HEK293T (cell line): Measurements from ENCODE around the gene BTBD1.

Experiments
- FOXA1 ChIP-seq: fragments of 450-650 bp; IDR thresholded peaks from 2 replicates; pipeline ENCODE4 v1.6.1; 2016; ENCODE audit warnings: mild to moderate bottlenecking
- FOXM1 ChIP-seq: fragments of 450-650 bp; IDR thresholded peaks from 2 replicates; pipeline ENCODE4 v1.6.1; 2017; ENCODE audit warnings: mild to moderate bottlenecking, borderline replicate concordance
- SP1 ChIP-seq: fragments of 450-650 bp; IDR thresholded peaks from 2 replicates; pipeline ENCODE4 v1.6.1; 2017
- ZNF384 ChIP-seq: fragments of 450-650 bp; IDR thresholded peaks from 2 replicates; pipeline ENCODE4 v1.6.1; 2016
- TF ChIP-seq, protein P1 (sequence below): fragments of 450-650 bp; IDR thresholded peaks from 2 replicates; pipeline ENCODE4 v1.6.1; 2016

DNA sequence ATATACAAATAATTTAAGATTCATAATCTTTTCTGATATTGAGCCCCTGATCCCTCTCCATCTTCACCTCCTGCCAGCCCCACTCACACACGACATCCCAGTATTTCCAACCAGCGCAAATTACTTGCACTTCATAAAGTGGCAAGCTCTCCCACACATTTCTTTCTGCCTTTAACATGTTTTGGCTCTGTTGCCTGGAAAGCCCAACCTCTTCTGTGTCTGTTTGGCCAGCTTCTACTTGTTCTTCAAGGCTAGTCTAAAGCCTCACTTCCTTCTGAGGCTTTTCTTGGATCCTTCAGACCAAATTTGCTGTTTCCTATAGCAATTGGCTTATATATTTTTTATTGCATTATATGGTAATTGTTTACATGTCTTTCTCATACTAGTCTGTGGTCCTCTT, 35.3 kb upstream of the BTBD1 start:
- TF ChIP-seq SP1 (no peak), ZNF384 (no peak), FOXM1 (no peak), FOXA1 (no peak)
- TF ChIP-seq, protein P1, sequence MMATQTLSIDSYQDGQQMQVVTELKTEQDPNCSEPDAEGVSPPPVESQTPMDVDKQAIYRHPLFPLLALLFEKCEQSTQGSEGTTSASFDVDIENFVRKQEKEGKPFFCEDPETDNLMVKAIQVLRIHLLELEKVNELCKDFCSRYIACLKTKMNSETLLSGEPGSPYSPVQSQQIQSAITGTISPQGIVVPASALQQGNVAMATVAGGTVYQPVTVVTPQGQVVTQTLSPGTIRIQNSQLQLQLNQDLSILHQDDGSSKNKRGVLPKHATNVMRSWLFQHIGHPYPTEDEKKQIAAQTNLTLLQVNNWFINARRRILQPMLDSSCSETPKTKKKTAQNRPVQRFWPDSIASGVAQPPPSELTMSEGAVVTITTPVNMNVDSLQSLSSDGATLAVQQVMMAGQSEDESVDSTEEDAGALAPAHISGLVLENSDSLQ, result no peak
